Measurements from ENCODE around the gene NXN.
"Not testable (repeated sequence)": the region's sequence is repeated elsewhere in the genome, so short reads cannot be mapped to it uniquely, and the experiment has no call there.

The NXN gene

DNA sequence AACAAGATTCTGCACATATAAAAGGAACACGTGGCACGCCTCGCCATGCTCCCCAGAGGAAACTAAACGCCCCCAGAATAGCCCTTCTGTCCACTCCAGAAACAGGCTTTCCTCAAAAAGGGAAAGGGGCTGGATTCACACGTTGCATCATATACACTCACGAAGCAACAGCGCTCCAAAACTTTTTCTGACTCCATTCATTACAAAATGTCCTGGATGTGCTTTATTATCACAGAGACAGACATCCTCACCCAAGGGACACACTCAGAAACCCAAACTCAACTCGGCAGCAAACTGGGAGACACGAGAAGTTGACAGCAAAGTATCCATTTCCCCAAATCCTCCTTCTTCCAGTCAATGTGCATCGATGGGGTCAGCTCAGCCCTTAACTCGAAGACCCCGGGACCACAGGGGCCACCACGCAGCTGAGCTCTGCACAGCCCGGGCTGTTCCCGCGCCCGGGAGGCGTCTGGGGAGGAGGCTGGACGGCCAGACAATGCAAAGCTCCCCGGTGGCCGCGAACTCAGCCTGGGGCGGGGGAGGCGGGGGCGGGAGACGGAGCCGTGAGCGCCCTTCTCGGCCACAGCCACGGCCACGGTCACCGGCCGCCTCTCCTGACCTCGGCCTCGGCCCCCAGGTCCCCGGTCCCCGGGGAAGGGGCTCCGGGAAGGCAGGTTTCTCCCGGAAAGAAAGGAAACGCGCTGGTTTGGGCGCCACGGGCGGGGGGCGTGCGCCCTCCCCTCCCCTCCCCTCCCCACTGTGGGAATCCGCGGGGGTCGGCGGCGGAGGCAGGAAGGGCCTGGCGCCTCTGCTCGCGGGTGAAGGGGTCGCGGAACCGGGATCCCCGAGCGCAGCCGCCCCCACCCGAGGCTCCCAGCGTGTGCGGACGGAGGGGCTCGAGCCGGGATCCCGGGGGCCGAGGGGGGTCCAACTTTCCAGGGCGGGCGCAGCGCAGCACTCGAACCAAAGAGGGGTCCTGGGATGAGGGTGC is 1.2 kb downstream of the NXN start:
- DNase-seq, result no peak

GRCh38 chr17:977166-977565 is 2.4 kb downstream of the NXN start:
- DNase-seq, result no peak

GRCh38 chr17:976312-976711 is 3.3 kb downstream of the NXN start:
- no peak for DNase-seq

- no peak for DNase-seq
These were observed 4.1 kb downstream of the NXN start for GRCh38 chr17:975371-975915.

DNA sequence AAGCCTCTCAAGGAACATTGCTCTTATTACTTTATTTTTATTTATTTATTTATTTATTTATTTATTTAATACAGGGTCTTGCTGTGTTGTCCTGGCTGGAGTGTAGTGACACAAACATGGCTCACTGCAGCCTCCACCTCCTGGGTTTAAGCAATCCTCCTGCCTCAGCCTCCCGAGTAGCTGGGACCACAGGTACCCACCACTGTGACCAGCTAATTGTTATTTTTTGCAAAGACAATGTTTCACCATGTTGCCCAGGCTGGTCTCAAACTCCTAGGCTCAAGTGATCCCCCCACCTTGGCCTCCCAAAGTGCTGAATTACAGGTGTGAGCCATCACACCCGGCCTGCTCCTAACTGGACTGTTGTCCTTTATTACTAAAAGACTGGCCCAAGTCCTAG is 4.8 kb downstream of the NXN start:
- not testable (repeated sequence) for DNase-seq

GRCh38 chr17:973053-973452 is 6.5 kb downstream of the NXN start:
- no peak for DNase-seq

DNA sequence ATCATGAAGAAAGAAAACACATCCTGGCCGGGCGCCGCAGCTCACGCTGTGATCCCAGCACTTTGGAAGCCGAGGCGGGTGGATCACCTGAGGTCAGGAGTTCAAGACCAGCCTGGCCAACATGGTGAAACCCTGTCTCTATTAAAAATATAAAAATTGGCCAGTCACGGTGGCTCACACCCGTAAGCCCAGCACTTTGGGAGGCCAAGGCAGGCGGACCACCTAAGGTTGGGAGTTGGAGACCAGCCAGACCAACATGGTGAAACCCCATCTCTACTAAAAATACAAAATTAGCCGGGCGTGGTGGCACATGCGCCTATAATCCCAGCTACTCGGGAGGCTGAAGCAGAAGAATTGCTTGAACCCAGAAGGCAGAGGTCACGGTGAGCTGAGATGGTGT is 7.7 kb downstream of the NXN start:
- not testable (repeated sequence) for DNase-seq

GRCh38 chr17:970364-970763 is 9.2 kb downstream of the NXN start:
- DNase-seq, result no peak

GRCh38 chr17:969811-970355 is 9.7 kb downstream of the NXN start:
- no peak for DNase-seq

- no peak for DNase-seq
These were observed 10.5 kb downstream of the NXN start for GRCh38 chr17:968812-969730.

- no peak for DNase-seq
These were observed 12.5 kb downstream of the NXN start for GRCh38 chr17:967122-967521.

GRCh38 chr17:965311-965989 is 14.1 kb downstream of the NXN start:
- DNase-seq, result no peak

- DNase-seq, result no peak
These were observed 14.7 kb downstream of the NXN start for GRCh38 chr17:964876-965275.

GRCh38 chr17:962670-963069 is 16.9 kb downstream of the NXN start:
- DNase-seq, result no peak

GRCh38 chr17:962166-962565 is 17.4 kb downstream of the NXN start:
- DNase-seq, result no peak

GRCh38 chr17:958712-959451 is 20.7 kb downstream of the NXN start:
- no peak for DNase-seq

DNA sequence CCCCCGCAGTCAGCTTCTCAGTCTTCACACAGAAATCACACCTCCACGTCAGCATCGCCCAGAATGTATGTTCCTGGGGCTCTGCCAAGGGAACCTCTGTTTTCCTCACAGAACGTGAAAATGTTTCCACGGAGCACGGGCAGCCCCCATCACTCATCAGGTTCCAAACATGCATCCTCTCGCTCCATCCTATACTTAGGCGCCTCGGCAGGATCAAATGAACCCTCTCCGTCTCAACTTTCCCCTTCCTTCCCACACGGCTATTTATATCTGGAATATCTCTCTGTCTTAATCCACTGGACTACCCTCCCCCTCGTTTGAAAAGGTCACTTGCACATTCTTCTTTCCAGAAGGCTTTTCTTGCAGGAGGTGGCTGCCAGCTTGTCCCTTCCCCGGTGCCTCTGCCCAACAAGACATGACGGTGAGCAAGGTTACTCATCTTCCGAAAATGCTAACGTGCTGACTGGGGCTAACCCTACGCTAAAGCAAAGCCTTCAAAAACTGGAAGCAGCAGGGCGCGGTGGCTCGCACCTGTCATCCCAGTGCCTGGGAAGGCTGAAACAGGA is 21.6 kb downstream of the NXN start:
- DNase-seq, result no peak

- DNase-seq, result peak; percentile 62
These were observed 22.7 kb downstream of the NXN start for GRCh38 chr17:956905-957304.

DNA sequence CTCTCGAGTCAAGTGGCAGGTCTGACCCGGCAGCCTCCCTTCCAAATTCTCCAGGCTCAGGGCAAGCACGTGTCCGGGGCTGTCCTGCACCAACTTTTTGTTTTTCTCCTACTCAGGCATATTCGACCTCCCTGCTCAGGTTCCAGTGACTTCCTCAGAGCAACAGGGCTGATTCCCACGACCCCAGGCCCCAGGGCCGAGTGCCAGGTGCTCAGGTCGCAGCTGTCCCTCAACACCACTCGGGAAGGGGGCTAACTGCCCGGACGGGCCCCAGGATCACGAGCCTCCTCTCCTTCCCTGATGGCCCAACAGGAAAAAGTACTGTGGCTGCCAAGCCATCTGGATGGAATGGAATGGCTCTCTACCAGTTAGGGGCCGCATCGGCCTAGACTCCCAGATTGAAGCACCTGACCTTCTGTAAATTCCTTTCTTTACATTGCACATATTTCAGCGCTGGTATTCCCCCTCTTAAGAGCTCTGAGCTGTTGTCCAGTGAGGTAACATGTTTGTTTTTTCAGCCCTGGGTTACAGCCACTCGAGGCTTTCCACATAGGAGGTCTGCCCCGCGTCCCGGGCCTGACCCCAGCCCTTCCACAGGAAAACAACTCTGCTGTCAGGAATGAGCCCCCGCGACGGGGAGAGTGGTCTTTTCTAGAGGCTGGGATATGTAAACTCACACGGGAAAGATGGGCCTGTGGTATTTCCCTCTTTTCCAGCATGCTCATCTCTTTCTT is 25.0 kb downstream of the NXN start:
- peak; percentile 70 for DNase-seq

DNA sequence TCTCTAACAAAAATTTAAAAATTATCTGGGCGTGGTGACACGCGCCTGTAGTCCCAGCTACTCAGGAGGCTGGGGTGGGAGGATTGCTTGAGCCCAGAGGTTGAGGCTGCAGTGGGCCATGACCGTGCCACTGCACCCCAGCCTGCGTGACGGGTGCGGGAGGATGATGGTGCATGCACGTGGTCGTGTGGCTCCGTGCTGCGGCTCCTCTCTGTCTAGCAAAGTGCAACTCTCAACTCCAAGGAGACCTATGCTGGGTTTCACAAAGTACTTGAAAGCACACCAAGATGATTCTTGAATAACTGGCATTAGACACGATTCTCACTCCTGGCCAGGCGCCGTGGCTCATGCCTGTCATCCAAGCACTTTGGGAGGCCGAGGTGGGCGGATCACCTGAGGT is 25.8 kb downstream of the NXN start:
- no peak for DNase-seq

GRCh38 chr17:952592-952991 is 27.0 kb downstream of the NXN start:
- DNase-seq, result not testable (repeated sequence)

Data from T1000 (cell line).